ENCODE measurements around the gene CCDC142.

DNA sequence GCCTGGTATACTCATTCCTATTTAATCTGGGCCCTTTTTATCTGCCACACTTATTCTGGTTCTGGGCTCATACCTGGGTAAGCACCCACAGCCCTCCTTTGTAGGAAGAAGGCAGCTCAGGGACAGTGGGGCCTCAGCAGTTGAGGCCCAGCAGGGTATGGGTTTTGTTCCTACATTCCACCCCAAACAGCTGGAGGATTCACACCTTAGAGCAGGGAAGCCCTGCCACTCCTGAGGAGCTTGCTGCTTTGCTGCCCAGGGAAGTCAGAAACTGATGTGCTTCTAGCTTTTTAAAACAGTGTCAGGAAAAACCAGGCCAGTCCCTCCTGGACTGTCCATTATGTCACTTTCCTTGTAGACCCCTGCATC is 17.8 kb upstream of the CCDC142 start:
- TF ChIP-seq, protein P1, sequence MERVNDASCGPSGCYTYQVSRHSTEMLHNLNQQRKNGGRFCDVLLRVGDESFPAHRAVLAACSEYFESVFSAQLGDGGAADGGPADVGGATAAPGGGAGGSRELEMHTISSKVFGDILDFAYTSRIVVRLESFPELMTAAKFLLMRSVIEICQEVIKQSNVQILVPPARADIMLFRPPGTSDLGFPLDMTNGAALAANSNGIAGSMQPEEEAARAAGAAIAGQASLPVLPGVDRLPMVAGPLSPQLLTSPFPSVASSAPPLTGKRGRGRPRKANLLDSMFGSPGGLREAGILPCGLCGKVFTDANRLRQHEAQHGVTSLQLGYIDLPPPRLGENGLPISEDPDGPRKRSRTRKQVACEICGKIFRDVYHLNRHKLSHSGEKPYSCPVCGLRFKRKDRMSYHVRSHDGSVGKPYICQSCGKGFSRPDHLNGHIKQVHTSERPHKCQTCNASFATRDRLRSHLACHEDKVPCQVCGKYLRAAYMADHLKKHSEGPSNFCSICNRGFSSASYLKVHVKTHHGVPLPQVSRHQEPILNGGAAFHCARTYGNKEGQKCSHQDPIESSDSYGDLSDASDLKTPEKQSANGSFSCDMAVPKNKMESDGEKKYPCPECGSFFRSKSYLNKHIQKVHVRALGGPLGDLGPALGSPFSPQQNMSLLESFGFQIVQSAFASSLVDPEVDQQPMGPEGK (CRISPR knock-in tag; IDR thresholded peaks at IDR 0.05; ENCODE audit: borderline replicate concordance): no peak
- TF ChIP-seq CSDC2 (CRISPR knock-in tag; IDR thresholded peaks at IDR 0.05) (no peak), ZFP3 (CRISPR knock-in tag; IDR thresholded peaks at IDR 0.05) (no peak), RARB (CRISPR knock-in tag; IDR thresholded peaks at IDR 0.05) (no peak), GLIS3 (CRISPR knock-in tag; IDR thresholded peaks at IDR 0.05) (no peak)
- TF ChIP-seq, protein P2, sequence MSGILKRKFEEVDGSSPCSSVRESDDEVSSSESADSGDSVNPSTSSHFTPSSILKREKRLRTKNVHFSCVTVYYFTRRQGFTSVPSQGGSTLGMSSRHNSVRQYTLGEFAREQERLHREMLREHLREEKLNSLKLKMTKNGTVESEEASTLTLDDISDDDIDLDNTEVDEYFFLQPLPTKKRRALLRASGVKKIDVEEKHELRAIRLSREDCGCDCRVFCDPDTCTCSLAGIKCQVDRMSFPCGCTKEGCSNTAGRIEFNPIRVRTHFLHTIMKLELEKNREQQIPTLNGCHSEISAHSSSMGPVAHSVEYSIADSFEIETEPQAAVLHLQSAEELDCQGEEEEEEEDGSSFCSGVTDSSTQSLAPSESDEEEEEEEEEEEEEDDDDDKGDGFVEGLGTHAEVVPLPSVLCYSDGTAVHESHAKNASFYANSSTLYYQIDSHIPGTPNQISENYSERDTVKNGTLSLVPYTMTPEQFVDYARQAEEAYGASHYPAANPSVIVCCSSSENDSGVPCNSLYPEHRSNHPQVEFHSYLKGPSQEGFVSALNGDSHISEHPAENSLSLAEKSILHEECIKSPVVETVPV (CRISPR knock-in tag; IDR thresholded peaks at IDR 0.05): no peak
